Measurements from ENCODE around the gene CDKL1.

DNA sequence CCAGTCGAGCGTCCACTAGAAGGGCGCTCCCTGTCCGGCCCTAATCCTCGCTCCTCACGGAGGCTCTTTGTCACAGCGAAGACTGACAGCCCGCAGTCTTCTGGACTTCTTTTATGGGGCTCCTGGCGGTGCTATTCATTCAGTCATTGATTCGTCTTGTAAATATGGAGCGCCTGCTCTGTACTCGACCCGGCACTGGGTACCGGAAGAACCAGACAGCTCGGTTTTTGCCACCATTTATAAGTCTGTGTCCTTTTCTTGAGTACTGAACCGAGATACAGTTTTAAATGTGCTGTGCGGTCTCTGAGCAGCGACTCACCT is 84.0 kb downstream of the CDKL1 start:
- TF ChIP-seq, protein P1, sequence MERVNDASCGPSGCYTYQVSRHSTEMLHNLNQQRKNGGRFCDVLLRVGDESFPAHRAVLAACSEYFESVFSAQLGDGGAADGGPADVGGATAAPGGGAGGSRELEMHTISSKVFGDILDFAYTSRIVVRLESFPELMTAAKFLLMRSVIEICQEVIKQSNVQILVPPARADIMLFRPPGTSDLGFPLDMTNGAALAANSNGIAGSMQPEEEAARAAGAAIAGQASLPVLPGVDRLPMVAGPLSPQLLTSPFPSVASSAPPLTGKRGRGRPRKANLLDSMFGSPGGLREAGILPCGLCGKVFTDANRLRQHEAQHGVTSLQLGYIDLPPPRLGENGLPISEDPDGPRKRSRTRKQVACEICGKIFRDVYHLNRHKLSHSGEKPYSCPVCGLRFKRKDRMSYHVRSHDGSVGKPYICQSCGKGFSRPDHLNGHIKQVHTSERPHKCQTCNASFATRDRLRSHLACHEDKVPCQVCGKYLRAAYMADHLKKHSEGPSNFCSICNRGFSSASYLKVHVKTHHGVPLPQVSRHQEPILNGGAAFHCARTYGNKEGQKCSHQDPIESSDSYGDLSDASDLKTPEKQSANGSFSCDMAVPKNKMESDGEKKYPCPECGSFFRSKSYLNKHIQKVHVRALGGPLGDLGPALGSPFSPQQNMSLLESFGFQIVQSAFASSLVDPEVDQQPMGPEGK (tag by site-specific recombination; IDR thresholded peaks at IDR 0.05): no peak
- TF ChIP-seq MYNN (tag by site-specific recombination; IDR thresholded peaks at IDR 0.05; ENCODE audit: borderline replicate concordance) (no peak), SETDB1 (IDR thresholded peaks at IDR 0.05; ENCODE audit: insufficient read length, low read length) (no peak), REPIN1 (tag by site-specific recombination; IDR thresholded peaks at IDR 0.05; ENCODE audit: low read depth) (no peak), ZNF416 (tag by site-specific recombination; IDR thresholded peaks at IDR 0.05) (no peak), ZNF654 (tag by site-specific recombination; IDR thresholded peaks at IDR 0.05; ENCODE audit: low read depth) (no peak), YY1 (tag by site-specific recombination; IDR thresholded peaks at IDR 0.05) (0 out of 2 replicates have a peak, but pooled peaks have one; percentile 22), YY2 (tag by site-specific recombination; IDR thresholded peaks at IDR 0.05) (no peak), ZNF16 (tag by site-specific recombination; IDR thresholded peaks at IDR 0.05; ENCODE audit: low read depth) (no peak), ZNF423 (tag by site-specific recombination; IDR thresholded peaks at IDR 0.05) (no peak)
- TF ChIP-seq, protein P2, sequence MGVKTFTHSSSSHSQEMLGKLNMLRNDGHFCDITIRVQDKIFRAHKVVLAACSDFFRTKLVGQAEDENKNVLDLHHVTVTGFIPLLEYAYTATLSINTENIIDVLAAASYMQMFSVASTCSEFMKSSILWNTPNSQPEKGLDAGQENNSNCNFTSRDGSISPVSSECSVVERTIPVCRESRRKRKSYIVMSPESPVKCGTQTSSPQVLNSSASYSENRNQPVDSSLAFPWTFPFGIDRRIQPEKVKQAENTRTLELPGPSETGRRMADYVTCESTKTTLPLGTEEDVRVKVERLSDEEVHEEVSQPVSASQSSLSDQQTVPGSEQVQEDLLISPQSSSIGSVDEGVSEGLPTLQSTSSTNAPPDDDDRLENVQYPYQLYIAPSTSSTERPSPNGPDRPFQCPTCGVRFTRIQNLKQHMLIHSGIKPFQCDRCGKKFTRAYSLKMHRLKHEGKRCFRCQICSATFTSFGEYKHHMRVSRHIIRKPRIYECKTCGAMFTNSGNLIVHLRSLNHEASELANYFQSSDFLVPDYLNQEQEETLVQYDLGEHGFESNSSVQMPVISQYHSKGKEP (tag by site-specific recombination; IDR thresholded peaks at IDR 0.05): no peak
- TF ChIP-seq, protein P3, sequence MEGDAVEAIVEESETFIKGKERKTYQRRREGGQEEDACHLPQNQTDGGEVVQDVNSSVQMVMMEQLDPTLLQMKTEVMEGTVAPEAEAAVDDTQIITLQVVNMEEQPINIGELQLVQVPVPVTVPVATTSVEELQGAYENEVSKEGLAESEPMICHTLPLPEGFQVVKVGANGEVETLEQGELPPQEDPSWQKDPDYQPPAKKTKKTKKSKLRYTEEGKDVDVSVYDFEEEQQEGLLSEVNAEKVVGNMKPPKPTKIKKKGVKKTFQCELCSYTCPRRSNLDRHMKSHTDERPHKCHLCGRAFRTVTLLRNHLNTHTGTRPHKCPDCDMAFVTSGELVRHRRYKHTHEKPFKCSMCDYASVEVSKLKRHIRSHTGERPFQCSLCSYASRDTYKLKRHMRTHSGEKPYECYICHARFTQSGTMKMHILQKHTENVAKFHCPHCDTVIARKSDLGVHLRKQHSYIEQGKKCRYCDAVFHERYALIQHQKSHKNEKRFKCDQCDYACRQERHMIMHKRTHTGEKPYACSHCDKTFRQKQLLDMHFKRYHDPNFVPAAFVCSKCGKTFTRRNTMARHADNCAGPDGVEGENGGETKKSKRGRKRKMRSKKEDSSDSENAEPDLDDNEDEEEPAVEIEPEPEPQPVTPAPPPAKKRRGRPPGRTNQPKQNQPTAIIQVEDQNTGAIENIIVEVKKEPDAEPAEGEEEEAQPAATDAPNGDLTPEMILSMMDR (tag by site-specific recombination; IDR thresholded peaks at IDR 0.05): no peak

Measured in HEK293 (cell line).